Left kidney (tissue), 2 donors: ENCODE data around the gene KNDC1. TPM values are rescaled to one million over a fixed set of nuclear protein-coding genes. Genes with fewer than 3 reads are reported as not detected.
"Not testable (repeated sequence)": the region's sequence is repeated elsewhere in the genome, so short reads cannot be mapped to it uniquely, and the experiment has no call there.

Source experiments
- DNase-seq: peaks from one replicate; pipeline ENCODE4 v3.0.0-alpha.2; 2013
- polyA plus RNA-seq: library from polyadenylated mRNA; unstranded; fragments of 120-200 nt; gene quantifications from one replicate; pipeline ENCODE4 v1.2.1, GENCODE V29; 2013; ENCODE audit not compliant: insufficient read length

Gene KNDC1
- polyA plus RNA-seq, 1 donor = 8.3 TPM

- not testable (repeated sequence) for DNase-seq
These were observed 61.7 kb downstream of the KNDC1 start for GRCh38 chr10:133221756-133222155.

GRCh38 chr10:133224076-133224475 lies 64.1 kb downstream of the KNDC1 start:
- DNase-seq = no peak

- peak; percentile 61 for DNase-seq
These were observed 64.8 kb downstream of the KNDC1 start for GRCh38 chr10:133224756-133225372.

GRCh38 chr10:133225707-133226191 lies 65.7 kb downstream of the KNDC1 start:
- no peak for DNase-seq

GRCh38 chr10:133226251-133226808 lies 66.3 kb downstream of the KNDC1 start:
- no peak for DNase-seq

GRCh38 chr10:133227256-133227655 lies 67.2 kb downstream of the KNDC1 start:
- no peak for DNase-seq

GRCh38 chr10:133229265-133230043 lies 69.4 kb downstream of the KNDC1 start:
- DNase-seq = no peak

- DNase-seq = no peak
These were observed 70.0 kb downstream of the KNDC1 start, which contains the start of gene UTF1 for GRCh38 chr10:133230044-133230361. UTF1 (plus strand) TSS chr10:133230217; CDS start chr10:133230289, 72 bp downstream.

GRCh38 chr10:133230387-133231195 lies 70.6 kb downstream of the KNDC1 start:
- no peak for DNase-seq

- DNase-seq = no peak
These were observed 71.4 kb downstream of the KNDC1 start for GRCh38 chr10:133231244-133231945.

- no peak for DNase-seq
These were observed 72.0 kb downstream of the KNDC1 start for GRCh38 chr10:133231946-133232574.

- not testable (repeated sequence) for DNase-seq
These were observed 74.8 kb downstream of the KNDC1 start for GRCh38 chr10:133234796-133235195.

GRCh38 chr10:133235265-133235855 lies 75.3 kb downstream of the KNDC1 start:
- DNase-seq = no peak

- no peak for DNase-seq
These were observed 75.9 kb downstream of the KNDC1 start for GRCh38 chr10:133235932-133236331.

- DNase-seq = no peak
These were observed 76.6 kb downstream of the KNDC1 start for GRCh38 chr10:133236401-133237240.

GRCh38 chr10:133237241-133237587 lies 77.2 kb downstream of the KNDC1 start:
- no peak for DNase-seq

GRCh38 chr10:133237588-133238465 lies 77.8 kb downstream of the KNDC1 start, which contains the start of gene VENTX:
VENTX (plus strand) TSS chr10:133237855; CDS start chr10:133237915, 60 bp downstream.
- DNase-seq = no peak

GRCh38 chr10:133238466-133238804 lies 78.4 kb downstream of the KNDC1 start:
- no peak for DNase-seq

GRCh38 chr10:133239990-133240389 lies 80.0 kb downstream of the KNDC1 start:
- DNase-seq = no peak
